HG03060 (cell line): ENCODE measurements around the gene PBRM1.
"Not testable (repeated sequence)": the region's sequence is repeated elsewhere in the genome, so short reads cannot be mapped to it uniquely, and the experiment has no call there.

Experiments
- ATAC-seq: cut with Tn5 transposase; IDR thresholded peaks from one replicate; pipeline ENCODE4 v1.9.1; 2021; ENCODE audit warnings: low read depth, moderate number of reproducible peaks; ENCODE audit not compliant: unreplicated experiment

Gene PBRM1

DNA sequence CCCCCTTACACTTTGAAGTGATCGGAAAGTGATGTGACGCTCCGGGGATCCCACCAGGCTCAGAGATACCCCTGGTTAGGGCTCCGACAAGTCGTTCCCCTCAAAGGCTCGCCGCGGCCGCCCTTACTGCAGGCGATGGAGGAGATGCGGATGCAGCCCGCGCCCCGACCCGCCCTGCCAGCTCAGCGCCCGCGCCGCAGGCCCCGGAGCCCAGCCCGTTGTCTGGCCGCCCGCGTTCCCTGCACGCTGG, 19.6 kb upstream of the PBRM1 start:
- peak; percentile 26 for ATAC-seq

DNA sequence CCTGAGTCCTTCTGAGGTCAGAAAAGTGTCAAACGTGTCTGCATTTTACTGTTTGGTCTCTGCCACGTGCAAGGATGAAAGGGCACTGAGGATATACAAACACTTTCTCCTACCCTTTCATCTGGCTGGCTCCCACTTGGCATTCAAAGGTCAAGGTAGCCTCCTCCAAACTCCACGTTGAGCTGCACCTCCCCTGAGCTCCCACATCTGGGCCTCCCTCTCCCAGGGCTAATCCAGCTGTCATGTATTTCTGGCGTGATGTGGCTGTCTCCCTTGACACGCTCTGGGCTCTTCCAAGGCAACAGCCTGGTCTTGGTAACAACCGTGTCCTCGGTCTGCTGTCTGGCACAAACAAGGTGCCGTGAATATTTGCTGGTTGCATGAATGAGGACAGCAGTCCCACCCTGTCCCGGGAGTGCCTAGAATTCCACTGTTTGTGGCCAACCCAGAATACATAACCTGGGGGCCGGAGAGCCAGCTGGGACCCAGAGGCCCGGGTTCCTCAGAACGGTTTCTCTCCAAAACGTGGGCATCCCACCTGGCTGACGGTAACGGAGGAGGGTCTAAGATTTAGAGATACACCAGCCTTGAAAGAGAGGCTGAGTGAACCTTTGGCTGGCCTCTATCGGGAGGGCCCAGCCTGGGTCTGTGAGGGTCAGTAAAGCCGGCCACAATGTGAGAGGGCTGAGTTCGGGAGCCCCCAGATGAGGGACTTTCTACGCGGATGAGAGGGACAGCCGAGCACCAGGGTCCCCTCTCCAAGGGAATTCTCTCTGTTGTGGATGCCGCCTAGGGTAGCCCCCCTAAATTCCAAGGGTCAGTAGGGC, 19.1 kb upstream of the PBRM1 start:
- ATAC-seq, result no peak

DNA sequence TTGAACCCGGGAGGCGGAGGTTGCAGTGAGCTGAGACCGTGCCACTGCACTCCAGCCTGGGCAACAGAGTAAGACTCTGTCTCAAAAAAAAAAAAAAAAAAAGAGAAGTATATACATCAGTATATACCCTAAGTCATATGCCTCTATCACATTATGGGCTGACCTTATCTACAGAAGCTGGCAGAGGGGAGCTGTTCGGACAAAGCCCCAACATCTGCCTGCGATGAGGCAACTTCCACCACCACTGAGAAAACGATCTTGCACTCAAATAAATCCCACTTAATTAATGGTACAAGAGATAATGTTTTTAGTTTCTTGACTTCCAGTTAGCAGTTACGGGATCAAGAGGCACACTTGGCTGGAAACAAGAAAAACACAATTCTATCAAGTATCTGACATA, 17.6 kb upstream of the PBRM1 start:
- no peak for ATAC-seq

DNA sequence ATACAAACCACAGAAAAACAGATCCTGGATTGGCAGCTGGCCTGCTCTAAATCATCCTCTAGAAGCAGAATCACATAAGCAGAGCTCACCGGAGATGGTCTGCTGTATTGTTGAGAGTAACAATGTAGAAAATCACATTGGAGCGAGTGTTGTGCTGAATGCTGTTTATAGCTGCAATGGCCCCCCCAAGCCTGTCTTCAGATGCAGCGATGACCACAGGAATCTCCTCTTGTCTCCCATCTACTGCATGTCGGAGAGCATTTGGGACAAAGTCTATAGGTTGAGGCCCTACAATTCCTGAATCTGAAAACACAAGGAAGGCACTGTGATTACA, 11.9 kb upstream of the PBRM1 start:
- no peak for ATAC-seq

DNA sequence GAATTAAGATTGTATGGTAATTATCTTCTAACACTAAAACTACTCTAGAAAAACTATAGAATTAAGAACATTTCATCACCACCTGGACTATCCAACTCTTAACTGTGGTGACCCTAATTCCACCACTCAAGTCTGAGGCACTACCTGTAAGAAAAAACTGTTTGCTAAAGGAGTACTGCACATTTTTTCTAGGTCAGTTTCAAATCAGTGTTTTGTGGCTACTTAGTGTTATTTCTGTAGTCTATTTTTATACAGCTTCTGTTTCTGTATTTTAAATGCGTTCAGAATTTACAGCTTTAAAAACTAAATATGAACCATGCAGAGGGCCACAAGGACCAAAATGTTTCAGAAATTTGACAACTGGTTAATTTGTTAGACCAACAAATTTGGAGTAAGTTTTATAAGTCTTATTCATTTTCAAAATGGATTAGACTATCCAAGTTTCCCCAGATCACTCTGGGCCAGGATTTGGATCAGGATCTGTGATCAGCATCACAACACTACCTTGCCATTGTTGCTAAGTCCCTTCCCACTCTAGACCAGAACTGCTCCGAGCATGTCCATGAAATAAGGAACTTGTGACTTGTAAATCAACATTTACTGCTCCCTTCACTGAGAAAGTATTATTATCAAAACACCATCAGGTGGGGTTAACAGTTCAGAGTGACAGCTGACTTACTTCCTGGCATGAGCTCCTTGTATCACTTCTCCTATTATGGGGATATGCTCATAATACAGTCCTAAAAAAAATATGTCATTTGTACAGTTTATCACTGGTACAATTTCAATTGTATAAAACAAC, 11.3 kb upstream of the PBRM1 start:
- ATAC-seq, result no peak

DNA sequence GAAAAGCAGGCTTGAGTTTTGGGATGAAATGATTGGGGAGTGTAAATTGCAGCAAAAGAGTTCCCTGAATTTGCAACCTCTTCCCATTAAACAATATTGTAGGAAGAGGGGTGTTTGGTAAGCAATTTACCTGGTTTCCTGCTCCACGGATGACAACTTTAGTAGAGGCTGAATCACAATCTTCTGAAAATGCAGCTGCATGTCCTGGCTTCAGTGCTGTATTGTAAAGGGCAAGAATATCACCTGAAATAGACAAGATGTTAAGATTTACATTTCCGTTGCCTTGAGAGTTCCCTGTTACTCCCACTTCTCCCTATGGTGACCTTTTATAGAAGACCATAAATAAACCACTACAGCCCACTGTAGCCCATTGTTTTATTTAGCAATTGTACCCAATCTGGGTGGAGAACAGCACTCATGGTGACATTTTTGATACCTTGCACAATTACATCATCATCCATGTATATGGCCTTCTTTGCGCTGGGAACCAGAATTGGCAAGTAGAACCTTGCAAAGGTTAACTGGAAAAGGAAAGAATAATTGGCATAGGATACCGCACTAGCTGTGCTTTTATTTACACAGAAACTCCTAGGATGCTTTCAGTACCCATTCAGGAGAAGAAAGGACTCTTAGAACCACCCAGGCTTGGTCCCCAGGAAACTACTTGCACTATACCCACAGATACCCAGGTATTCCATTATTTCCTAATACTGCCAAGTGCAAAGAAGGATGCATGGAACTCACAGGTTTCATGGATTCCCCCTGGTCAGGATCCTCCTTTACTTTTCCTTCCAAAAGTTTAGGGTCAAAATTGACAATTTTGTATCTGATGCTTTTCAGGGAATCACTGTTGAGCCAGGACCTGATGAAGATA, 10.3 kb upstream of the PBRM1 start:
- no peak for ATAC-seq

DNA sequence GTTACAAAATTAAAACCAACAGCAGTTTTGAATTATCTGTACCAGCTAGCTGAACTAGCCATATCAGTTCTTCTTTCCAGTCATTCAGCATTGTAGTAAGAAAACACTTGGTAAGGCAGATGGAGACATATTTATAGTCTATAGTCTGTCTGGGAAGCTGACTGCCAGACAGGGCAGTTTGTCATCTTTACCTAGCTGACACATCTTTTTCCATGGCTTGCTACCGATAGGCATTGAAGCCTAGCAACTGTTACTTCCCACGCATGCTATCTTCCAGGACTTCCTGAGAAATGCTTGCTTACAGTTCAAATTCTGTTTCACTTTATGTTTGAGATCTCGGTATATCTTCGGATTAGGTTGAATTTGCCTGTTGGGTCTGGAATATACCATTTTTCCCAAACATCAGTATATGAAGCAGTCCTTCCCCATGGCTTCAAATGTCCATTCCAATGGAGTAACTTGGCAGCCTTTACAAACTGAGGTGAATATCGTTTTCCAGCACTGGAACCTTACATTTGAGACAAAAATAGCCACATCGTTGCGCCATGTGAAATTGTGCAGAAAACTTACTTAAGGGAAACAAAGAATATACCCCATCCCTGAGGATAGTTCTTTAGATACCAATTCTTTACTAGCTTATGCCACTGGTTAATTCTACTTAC, 8.9 kb upstream of the PBRM1 start:
- no peak for ATAC-seq

DNA sequence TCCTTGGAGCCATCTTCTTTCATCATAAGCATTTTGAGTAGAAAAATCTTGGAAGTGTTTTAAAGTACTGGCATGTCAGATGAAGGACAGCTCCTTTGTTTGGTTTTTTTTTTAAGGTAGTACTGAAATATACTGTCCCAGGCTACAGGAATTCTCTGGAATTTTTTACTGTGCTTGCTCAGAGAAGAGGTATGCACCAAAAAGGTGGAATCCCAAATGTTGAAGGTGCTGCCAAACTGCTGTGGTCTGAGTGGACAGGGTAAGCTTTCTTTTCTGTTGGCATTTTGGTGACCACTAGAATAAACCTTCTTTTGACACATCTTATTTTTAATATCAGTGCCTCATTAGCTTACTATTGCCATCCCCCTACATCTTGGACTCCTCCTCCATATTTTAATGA, 7.4 kb upstream of the PBRM1 start:
- no peak for ATAC-seq

DNA sequence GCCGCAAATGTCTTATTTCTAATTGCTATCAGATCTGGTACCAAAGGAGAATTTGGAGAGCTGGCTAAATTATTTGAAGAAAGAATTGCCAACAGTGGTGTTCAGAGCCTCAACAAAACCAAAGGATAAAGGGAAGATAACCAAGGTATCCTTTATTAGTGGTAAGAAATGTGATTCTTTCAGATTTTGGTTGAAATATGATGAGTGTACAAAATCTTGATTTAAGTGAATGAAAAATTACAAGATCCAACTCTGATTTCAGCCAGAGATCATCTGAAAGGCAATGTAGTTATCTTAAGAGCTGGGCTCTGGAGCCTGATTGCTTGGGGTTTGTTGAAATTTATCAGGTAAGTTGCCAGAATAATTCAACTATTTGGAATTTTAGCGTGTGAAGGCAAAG, 4.8 kb upstream of the PBRM1 start:
- no peak for ATAC-seq

DNA sequence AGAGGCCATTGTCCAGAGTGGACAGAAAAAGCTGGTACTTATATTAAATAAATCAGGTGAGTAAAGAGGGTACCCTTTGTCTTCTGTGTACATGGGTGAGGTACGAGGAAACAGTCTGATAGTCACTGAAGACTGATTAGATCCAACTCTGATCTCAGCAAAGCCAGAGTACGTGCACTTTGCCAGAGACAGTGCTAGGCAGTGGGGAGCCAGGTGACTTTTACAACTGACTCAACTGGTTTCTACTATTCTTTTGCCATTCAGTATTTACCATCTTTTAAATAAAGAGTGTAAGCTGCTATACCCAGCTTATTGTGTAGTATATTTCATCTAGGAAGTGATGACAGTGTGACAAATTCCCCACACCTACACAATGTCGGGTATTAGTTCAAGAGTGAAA, 3.4 kb upstream of the PBRM1 start:
- ATAC-seq, result no peak

DNA sequence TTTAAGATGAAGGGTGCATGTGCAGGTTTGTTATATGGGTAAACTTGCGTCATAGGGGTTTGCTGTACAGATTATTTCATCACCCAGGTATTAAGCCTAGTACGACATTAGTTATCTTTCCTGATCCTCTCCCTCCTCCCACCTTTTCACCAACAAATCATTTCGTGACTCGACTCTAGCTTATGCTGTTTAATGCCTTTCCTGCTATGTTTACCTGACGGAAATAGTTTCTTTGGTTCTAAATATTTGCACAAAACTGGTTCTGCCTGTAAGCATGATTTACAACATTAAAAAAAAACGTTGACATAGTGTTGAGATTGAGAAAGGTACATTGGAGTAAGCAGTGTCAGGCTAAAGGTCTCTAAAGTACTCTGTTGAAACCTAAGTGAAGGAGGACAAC, 2.6 kb upstream of the PBRM1 start:
- no peak for ATAC-seq

DNA sequence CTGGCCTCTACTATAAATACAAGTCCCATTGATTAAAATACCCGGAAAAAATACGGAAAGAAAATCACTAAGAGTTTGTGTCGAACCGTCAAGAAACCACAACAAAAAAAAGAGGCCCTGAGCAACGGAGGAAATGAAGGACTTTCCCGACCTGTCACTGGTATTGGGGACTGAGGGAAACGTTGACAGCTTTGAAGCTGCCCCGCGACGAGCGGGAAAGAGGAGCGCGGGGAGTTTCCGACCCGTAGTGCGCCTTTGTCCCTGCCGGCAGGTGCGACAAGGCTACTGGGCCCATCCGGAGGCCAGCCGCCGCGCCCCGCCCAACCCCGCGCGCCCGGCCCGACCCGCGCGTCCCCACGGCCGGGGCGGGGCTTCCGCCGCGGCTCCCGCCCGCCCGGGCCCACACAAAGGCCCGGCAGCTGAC, 416 bp downstream of the PBRM1 start:
- ATAC-seq, result peak; percentile 33

DNA sequence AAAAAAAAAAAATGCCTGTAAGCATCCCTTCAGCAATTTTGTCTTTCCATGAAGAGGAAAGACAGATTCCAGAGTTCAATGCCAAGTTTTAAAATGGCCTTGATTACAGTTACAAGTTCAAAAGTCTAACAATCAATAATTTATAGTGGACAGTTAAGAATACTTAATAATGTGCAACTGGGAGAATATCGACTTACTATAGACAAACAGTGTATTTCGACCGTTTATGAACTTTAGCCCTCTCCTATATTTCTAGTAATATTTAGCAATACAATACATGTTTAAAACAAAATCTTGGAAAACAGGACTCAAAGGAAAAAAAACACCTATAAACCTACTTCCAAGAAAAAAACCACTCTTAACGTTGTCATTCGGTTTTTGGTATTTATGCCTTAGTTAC, 1.5 kb downstream of the PBRM1 start:
- ATAC-seq, result no peak

DNA sequence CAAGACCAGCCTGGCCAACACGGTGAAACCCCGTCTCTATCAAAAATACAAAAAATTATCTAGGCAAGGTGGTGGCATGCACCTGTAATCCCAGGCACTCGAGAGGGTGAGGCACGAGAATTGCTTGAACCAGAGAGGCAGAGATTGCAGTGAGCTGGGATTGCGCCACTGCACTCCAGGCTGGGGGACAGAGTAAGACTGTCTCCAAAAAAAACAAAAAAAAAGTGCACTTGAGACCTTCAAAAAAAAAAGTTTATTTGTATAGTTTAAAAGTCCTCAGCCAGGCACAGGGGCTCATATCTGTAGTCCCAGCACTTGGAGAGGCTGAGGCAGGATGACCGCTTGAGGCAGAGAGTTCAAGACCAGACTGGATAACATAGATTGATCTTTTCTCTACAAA, 2.1 kb downstream of the PBRM1 start:
- ATAC-seq, result no peak

DNA sequence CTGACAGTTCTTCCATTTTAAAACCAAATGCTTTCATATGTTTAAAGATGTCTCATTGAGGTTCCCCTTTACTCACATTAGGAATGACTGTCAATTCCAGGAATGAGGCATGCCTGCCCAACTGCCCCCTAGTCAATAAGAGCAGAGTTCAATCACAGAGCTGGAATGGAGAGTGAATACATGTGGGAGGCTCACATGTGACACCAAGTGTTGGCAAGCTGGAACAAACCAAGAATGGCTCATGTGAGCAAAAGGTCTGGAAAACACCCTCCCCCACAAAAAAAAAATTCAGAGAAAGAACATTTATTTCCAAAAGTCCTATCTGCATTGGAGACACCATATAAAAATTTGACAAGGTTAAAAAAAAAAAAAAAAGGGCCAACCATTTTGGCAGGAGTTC, 3.7 kb downstream of the PBRM1 start:
- ATAC-seq, result no peak

DNA sequence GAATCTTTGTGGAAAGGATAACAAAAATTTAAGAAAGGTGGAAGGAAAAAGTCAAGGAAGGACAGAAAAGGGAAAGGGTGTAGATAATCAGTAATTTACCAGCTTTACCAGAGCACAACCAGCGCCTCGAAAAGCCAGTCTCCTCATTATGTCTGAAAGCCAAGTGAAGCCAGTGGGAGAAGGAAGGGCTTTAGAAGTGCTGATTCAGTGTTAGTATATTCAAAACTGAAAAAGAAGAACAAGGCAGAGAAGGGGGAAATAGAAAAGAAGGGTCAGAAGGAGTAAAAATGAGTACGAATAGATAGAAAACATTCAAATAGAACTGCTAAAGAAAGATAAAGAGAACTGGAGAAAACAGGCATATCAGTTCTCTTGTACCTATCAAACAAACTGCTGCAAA, 4.1 kb downstream of the PBRM1 start:
- ATAC-seq, result no peak

DNA sequence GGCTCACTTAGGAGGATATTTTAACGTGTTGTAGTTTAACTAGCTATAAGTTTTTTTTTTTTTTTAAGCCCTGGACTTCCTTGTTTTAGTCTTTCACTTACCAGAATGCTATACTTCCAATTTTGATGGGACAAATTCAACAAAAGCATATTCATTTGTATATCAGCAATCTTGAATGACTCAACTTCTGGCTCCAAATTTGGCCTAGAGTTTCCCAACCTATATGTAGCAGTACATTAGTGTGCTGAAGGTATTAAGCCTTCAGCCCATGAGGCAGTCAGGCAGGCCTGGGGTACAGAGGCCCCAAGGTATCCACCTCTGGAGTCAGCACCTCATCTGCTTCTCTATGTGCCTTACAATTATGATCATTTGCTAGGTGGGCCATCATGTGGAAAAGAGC, 5.9 kb downstream of the PBRM1 start:
- no peak for ATAC-seq

DNA sequence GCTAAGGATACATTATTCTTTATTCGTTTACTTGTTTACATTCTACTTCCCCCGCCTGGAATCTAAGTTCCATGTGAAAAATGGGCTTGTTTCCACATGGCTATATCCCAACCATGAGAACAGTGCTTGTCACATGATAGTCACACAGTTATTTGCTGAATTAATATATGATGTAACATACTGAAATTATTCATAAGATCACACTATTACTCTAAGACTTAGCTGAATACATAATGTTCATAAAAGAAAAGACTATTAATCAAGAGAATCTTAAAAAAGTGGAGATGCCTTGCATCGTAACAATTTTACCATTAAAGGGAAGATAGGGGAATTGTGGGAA, 6.5 kb downstream of the PBRM1 start:
- ATAC-seq, result no peak

DNA sequence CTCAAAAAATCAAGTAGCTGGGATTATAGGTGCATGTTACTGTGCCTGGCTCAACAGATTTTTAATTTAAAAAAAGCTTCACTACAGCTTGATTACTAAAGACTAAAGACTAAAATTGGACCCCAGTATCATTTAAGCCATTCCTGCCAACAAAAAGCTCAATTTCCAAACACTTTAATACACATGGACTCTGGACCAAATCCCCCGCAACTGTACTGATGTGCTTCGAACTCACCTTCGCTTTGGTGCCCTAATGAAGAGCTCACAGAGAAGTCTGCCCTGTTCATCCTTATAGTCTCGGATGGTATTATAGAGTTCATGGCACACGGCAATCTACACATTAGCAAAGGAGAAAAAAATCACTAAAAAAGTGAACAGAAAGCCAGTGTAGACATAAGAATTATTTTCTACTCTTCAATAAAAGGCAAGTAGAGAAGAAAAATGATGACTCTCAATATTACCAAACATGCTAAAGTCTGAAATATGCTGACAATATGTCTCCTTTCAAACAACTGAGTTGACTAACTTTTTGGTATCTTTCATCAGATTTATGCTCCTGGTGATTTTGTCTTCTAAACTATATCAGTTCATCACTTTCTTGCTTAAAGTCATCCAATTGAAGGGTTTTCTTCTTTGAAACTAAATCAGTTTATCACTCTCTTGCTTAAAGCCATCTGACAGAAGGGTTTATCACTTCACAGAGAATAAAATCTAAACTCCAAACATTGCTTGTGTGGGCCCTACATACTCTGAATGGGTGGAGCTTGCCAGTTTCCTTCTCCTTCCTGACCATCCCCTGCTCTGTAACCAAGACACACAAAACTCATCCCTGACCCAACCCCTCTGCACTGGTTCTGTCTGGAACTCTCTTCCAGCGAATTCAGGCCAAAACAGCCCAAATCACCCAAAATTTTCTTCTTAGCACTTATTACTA, 7.2 kb downstream of the PBRM1 start:
- no peak for ATAC-seq

DNA sequence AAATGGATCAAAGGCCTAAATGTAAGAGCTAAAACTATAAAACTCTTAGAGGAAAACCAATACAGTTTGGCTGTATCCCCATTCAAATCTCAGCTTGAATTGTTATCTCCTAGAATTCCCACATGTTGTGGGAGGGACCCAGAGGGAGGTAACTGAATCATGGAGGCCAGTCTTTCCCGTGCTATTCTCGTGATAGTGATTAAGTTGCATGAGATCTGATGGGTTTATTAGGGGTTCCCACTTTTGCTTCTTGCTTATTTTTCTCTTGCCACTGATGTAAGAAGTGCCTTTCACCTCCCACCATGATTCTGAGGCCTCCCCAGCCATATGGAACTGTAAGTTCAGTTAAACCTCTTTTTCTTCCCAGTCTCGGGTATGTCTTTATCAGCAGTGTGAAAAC, 9.5 kb downstream of the PBRM1 start:
- ATAC-seq, result not testable (repeated sequence)
